H9 (cell line): Measurements from ENCODE around the gene TMCO2. TPM values are rescaled to one million over a fixed set of nuclear protein-coding genes. Genes with fewer than 3 reads are reported as not detected.

Experiments
- DNase-seq: peaks from one replicate; pipeline ENCODE4 v3.0.0-alpha.2; 2017
- H2AFZ ChIP-seq: one replicate; pipeline ENCODE4 v1.6.1; 2013; ENCODE audit warnings: mild to moderate bottlenecking, low read length, control low read depth, moderate library complexity
- H2AK5ac ChIP-seq: 2 replicates; pipeline ENCODE4 v1.6.1; 2013; ENCODE audit warnings: low read length, control low read depth, mixed read lengths; ENCODE audit not compliant: insufficient read length
- H2BK120ac ChIP-seq: one replicate; pipeline ENCODE4 v1.6.1; 2013; ENCODE audit warnings: low read depth, mild to moderate bottlenecking, low read length, control low read depth, inconsistent platforms; ENCODE audit not compliant: poor library complexity, severe bottlenecking
- H2BK12ac ChIP-seq: 2 replicates; pipeline ENCODE4 v1.6.1; 2013; ENCODE audit warnings: low read length, control low read depth, mixed read lengths, low read depth; ENCODE audit not compliant: insufficient read length
- H2BK15ac ChIP-seq: 2 replicates; pipeline ENCODE4 v1.6.1; 2013; ENCODE audit warnings: low read depth, low read length, control low read depth
- H2BK20ac ChIP-seq: one replicate; pipeline ENCODE4 v1.6.1; 2013; ENCODE audit warnings: low read depth, mild to moderate bottlenecking, low read length, control low read depth, inconsistent platforms; ENCODE audit not compliant: poor library complexity, severe bottlenecking
- H2BK5ac ChIP-seq: 2 replicates; pipeline ENCODE4 v1.6.1; 2013; ENCODE audit warnings: low read length, control low read depth, mixed read lengths; ENCODE audit not compliant: insufficient read length
- H3K14ac ChIP-seq: 2 replicates; pipeline ENCODE4 v1.6.1; 2013; ENCODE audit warnings: low read length, control low read depth; ENCODE audit not compliant: insufficient read depth
- H3K18ac ChIP-seq: 2 replicates; pipeline ENCODE4 v1.6.1; 2013; ENCODE audit warnings: low read depth, mild to moderate bottlenecking, mixed read lengths, low read length, control low read depth; ENCODE audit not compliant: insufficient read length
- H3K23ac ChIP-seq: 2 replicates; pipeline ENCODE4 v1.6.1; 2013; ENCODE audit warnings: low read length, control low read depth, mixed read lengths, low read depth; ENCODE audit not compliant: insufficient read length
- H3K23me2 ChIP-seq: 2 replicates; pipeline ENCODE4 v1.6.1; 2013; ENCODE audit warnings: low read depth, mild to moderate bottlenecking, mixed read lengths, low read length, control low read depth; ENCODE audit not compliant: insufficient read length, poor library complexity, severe bottlenecking
- H3K27ac ChIP-seq: 2 replicates; pipeline ENCODE4 v1.5.1; 2013; ENCODE audit warnings: low read length, control low read depth, mixed read lengths, low read depth; ENCODE audit not compliant: insufficient read length
- H3K27me3 ChIP-seq: 2 replicates; pipeline ENCODE4 v1.6.1; 2013; ENCODE audit warnings: low read length, control low read depth, inconsistent platforms; ENCODE audit not compliant: insufficient read depth
- H3K4ac ChIP-seq: 2 replicates; pipeline ENCODE4 v1.6.1; 2013; ENCODE audit warnings: low read depth, mild to moderate bottlenecking, control low read depth, inconsistent platforms, low read length, moderate library complexity
- H3K4me1 ChIP-seq: 2 replicates; pipeline ENCODE4 v1.6.1; 2013; ENCODE audit warnings: low read length, control low read depth, inconsistent platforms; ENCODE audit not compliant: insufficient read depth
- H3K4me2 ChIP-seq: 2 replicates; pipeline ENCODE4 v1.6.1; 2013; ENCODE audit warnings: low read length, control low read depth, mixed read lengths; ENCODE audit not compliant: insufficient read length, insufficient read depth
- H3K56ac ChIP-seq: 2 replicates; pipeline ENCODE4 v1.6.1; 2013; ENCODE audit warnings: low read depth, mild to moderate bottlenecking, mixed read lengths, low read length, control low read depth; ENCODE audit not compliant: insufficient read length
- H3K79me1 ChIP-seq: 2 replicates; pipeline ENCODE4 v1.6.1; 2013; ENCODE audit warnings: low read depth, mild to moderate bottlenecking, moderate library complexity, low read length, control low read depth, inconsistent platforms; ENCODE audit not compliant: insufficient read depth, poor library complexity, severe bottlenecking
- H3K79me2 ChIP-seq: 2 replicates; pipeline ENCODE4 v1.6.1; 2013; ENCODE audit warnings: low read length, control low read depth, inconsistent platforms; ENCODE audit not compliant: insufficient read depth
- H3K9ac ChIP-seq: 2 replicates; pipeline ENCODE4 v1.6.1; 2013; ENCODE audit warnings: low read length, control low read depth, mixed read lengths; ENCODE audit not compliant: insufficient read length; ENCODE audit errors: extremely low read depth
- H3K9me3 ChIP-seq: one replicate; pipeline ENCODE4 v1.6.1; 2013; ENCODE audit warnings: low read depth, low read length, inconsistent platforms; ENCODE audit not compliant: control insufficient read depth
- H3T11ph ChIP-seq: one replicate; pipeline ENCODE4 v1.6.1; 2013; ENCODE audit warnings: mild to moderate bottlenecking, low read length, control low read depth, inconsistent platforms
- H4K20me1 ChIP-seq: one replicate; pipeline ENCODE4 v1.6.1; 2013; ENCODE audit not compliant: control insufficient read depth, insufficient read length, insufficient read depth
- H4K5ac ChIP-seq: 2 replicates; pipeline ENCODE4 v1.6.1; 2013; ENCODE audit warnings: low read depth, mild to moderate bottlenecking, mixed read lengths, low read length, control low read depth; ENCODE audit not compliant: insufficient read length
- H4K8ac ChIP-seq: replicated peaks from 2 replicates; pipeline ENCODE4 v1.6.1; 2013; ENCODE audit warnings: low read length, control low read depth, mixed read lengths, low read depth; ENCODE audit not compliant: insufficient read length
- H4K91ac ChIP-seq: 2 replicates; pipeline ENCODE4 v1.6.1; 2013; ENCODE audit warnings: low read depth, mild to moderate bottlenecking, moderate library complexity, mixed read lengths, low read length, control low read depth; ENCODE audit not compliant: insufficient read length
- H3K27ac Mint-ChIP-seq, 3 experiments: 2 replicates in 2 of 3; 3 replicates in 1 of 3; pipeline ENCODE4 v1.8.0; 2020 to 2021; ENCODE audit warnings: mixed read lengths in 3 of 3, mild to moderate bottlenecking in 1 of 3, moderate library complexity in 1 of 3
- H3K27me3 Mint-ChIP-seq: 2 replicates; pipeline ENCODE4 v1.8.0; 2021; ENCODE audit warnings: low read depth, mild to moderate bottlenecking, moderate library complexity, mixed read lengths
- H3K36me3 Mint-ChIP-seq, 3 experiments: 2 replicates in 2 of 3; 3 replicates in 1 of 3; pipeline ENCODE4 v1.8.0; 2020 to 2021; ENCODE audit warnings: low read depth in 3 of 3, mixed read lengths in 3 of 3; ENCODE audit not compliant: insufficient read depth in 1 of 3
- H3K4me1 Mint-ChIP-seq, 2 experiments: 2 replicates each; pipeline ENCODE4 v1.8.0; 2020; ENCODE audit warnings: mixed read lengths in 2 of 2
- H3K4me3 Mint-ChIP-seq, 2 experiments: 2 replicates in 1 of 2; 3 replicates in 1 of 2; pipeline ENCODE4 v1.8.0; 2020 to 2021; ENCODE audit warnings: mild to moderate bottlenecking in 2 of 2, mixed read lengths in 2 of 2, moderate library complexity in 1 of 2
- H3K9me3 Mint-ChIP-seq, 2 experiments: 2 replicates in 1 of 2; 3 replicates in 1 of 2; pipeline ENCODE4 v1.8.0; 2020; ENCODE audit warnings: mild to moderate bottlenecking in 2 of 2, mixed read lengths in 2 of 2, moderate library complexity in 1 of 2
- WGBS: extraction: QIAGEN DNeasy Blood & Tissue Kit; methylation state at CpG from one replicate; pipeline ENCODE4 v1.1.7; 2013; ENCODE audit warnings: missing lambda C conversion rate, low lambda C conversion rate, mixed read lengths; ENCODE audit not compliant: insufficient read length; ENCODE audit errors: extremely low coverage; 5-methylcytosine and 5-hydroxymethylcytosine counted together
- total RNA-seq: library from RNA; stranded (reverse); gene quantifications from 2 replicates; pipeline ENCODE4 v1.2.1, GENCODE V29; 2021
- TF ChIP-seq, protein P1 (sequence below): fragments of 200-600 bp; sonication (generic); conservative IDR thresholded peaks from 3 replicates; pipeline ENCODE4 v1.8.0; 2021; ENCODE audit warnings: antibody characterized with exemption, mild to moderate bottlenecking

Gene TMCO2
- total RNA-seq, 1 experiment from 2014 or later = not detected

DNA sequence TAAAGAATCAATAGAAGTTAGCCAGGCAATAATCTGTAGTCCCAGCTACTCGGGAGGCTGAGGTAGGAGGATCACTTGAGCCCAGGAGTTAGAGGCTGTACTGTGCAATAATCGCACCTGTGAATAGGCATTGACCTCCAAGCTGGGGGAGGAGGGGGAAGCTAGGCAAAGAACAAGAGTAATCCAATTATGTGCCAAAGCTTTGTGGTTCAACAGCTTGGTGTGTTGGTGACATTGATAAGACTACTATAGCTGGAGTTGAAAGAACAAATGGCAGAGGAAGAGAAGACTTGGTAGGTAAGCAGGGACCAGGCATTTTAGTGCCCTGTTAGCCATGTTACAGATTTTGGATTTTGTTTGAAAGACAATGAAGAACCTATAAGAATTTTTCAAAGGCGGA lies 2.1 kb upstream of the TMCO2 start:
- Histone ChIP-seq H3K23me2 (no peaks in the 10 kb centered on the region), H3K4me2 (no peak overlapping the region), H4K20me1 (no peaks in the 10 kb centered on the region), H2BK15ac (no peak overlapping the region), H4K5ac (no peak overlapping the region), H4K8ac (no peak overlapping the region), H2AFZ (no peak overlapping the region), H3K18ac (no peak overlapping the region), H2BK20ac (no peak overlapping the region), H2BK12ac (no peak overlapping the region), H2BK5ac (no peak overlapping the region), H3K79me1 (no peaks in the 10 kb centered on the region), H3K9ac (no peak overlapping the region), H4K91ac (no peak overlapping the region), H3T11ph (no peak overlapping the region), H2BK120ac (no peak overlapping the region), H3K9me3 (no peaks in the 10 kb centered on the region), H2AK5ac (no peak overlapping the region), H3K56ac (no peak overlapping the region), H3K23ac (no peak overlapping the region), H3K27ac (no peak overlapping the region), H3K4me1 (no peaks in the 10 kb centered on the region), H3K27me3 (no peaks in the 10 kb centered on the region), H3K79me2 (no peaks in the 10 kb centered on the region), H3K14ac (no peak overlapping the region), H3K4ac (no peak overlapping the region)
- DNase-seq = no peak
- Mint-ChIP-seq H3K27me3 (no peaks in the 10 kb centered on the region; the same call in 1 of the 2 replicates), H3K4me1 (no peaks in the 10 kb centered on the region), H3K27ac (no peak overlapping the region), H3K36me3 (no peaks in the 10 kb centered on the region), H3K9me3 (no peaks in the 10 kb centered on the region), H3K4me3 (no peak overlapping the region)
- no CpG with 5 or more reads among the region's 3 CpGs for WGBS
- TF ChIP-seq, protein P1, sequence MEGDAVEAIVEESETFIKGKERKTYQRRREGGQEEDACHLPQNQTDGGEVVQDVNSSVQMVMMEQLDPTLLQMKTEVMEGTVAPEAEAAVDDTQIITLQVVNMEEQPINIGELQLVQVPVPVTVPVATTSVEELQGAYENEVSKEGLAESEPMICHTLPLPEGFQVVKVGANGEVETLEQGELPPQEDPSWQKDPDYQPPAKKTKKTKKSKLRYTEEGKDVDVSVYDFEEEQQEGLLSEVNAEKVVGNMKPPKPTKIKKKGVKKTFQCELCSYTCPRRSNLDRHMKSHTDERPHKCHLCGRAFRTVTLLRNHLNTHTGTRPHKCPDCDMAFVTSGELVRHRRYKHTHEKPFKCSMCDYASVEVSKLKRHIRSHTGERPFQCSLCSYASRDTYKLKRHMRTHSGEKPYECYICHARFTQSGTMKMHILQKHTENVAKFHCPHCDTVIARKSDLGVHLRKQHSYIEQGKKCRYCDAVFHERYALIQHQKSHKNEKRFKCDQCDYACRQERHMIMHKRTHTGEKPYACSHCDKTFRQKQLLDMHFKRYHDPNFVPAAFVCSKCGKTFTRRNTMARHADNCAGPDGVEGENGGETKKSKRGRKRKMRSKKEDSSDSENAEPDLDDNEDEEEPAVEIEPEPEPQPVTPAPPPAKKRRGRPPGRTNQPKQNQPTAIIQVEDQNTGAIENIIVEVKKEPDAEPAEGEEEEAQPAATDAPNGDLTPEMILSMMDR = no peak
